ENCODE results near the gene WDFY4. TPM values are rescaled to one million over a fixed set of nuclear protein-coding genes. Genes with fewer than 3 reads are reported as not detected.

Gene WDFY4
- total RNA-seq, 2 donors from 2014 or later, result 0.70 to 2.0 TPM

DNA sequence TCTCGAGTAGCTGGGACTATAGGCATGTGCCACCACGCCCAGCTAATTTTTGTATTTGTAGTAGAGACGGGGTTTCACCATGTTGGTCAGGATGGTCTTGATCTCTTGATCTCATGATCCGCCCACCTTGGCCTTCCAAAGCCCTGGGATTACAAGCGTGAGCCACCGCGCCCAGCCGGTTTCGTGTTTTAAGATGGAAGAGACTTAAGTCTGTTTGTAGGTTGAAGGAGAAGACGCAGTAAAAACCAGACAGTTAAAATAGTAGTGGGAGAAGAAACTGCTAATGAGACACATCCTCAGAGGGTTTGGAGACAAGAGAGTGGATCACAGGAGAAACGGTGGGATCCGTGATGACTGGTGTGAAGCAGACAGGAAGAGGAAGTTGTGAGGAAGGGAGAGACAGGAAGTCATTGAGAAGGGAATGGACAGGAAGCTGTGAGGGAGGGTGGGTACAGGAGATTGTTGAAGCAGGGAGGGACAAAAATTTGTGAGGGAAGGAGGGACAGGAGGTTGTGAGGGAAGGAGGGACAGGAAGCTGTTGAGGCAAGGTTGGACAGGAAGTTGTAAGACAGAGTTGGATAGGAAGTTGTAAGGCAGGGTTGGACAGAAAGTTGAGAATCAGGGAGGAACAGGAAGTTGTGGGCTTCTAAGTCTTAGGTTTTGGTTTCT is 115.5 kb downstream of the WDFY4 start:
- TF ChIP-seq, protein P1, sequence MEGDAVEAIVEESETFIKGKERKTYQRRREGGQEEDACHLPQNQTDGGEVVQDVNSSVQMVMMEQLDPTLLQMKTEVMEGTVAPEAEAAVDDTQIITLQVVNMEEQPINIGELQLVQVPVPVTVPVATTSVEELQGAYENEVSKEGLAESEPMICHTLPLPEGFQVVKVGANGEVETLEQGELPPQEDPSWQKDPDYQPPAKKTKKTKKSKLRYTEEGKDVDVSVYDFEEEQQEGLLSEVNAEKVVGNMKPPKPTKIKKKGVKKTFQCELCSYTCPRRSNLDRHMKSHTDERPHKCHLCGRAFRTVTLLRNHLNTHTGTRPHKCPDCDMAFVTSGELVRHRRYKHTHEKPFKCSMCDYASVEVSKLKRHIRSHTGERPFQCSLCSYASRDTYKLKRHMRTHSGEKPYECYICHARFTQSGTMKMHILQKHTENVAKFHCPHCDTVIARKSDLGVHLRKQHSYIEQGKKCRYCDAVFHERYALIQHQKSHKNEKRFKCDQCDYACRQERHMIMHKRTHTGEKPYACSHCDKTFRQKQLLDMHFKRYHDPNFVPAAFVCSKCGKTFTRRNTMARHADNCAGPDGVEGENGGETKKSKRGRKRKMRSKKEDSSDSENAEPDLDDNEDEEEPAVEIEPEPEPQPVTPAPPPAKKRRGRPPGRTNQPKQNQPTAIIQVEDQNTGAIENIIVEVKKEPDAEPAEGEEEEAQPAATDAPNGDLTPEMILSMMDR (IDR thresholded peaks at IDR 0.05), result no peak
- Histone ChIP-seq H3K4me1 (peaks cover 0 to 20% of the 10 kb centered on the region in 2 donors), H3K27me3 (no peaks in the 10 kb centered on the region), H3K27ac (peak overlapping the region; percentile 42 to 69), H3K36me3 (no peaks in the 10 kb centered on the region), H3K9me3 (no peaks in the 10 kb centered on the region), H3K4me3 (no peak overlapping the region)
- DNase-seq (ENCODE audit: low spot score), result no peak

DNA sequence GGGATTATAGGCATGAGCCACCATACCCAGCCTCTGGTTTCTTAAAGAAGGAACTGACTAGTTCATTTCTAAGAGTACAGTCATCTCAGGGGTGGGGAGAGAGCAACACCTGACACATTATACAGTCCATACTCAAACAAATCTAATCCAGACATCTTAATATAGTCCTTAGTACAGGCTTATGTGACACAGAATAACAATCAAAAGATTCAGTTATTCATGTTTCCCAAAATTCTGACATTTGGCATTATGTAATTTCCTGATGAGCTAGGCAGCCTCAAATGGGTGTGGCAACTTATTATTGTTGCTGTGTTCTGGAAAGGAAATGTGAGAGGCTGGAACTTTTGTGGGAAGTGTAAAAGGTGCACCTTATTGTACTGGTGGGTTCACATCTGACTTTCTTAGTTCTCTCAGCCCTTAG is 116.3 kb downstream of the WDFY4 start:
- DNase-seq (ENCODE audit: low spot score), result no peak
- H3K36me3 ChIP-seq, result no peaks in the 10 kb centered on the region
- no peak overlapping the region for H3K4me3 ChIP-seq
- peak overlapping the region; percentile 64 to 69 for H3K27ac ChIP-seq
- no peaks in the 10 kb centered on the region for H3K27me3 ChIP-seq
- TF ChIP-seq, protein P1 (IDR thresholded peaks at IDR 0.05), result no peak
- H3K9me3 ChIP-seq, result no peaks in the 10 kb centered on the region
- peaks cover 0 to 28% of the 10 kb centered on the region in 2 donors for H3K4me1 ChIP-seq

DNA sequence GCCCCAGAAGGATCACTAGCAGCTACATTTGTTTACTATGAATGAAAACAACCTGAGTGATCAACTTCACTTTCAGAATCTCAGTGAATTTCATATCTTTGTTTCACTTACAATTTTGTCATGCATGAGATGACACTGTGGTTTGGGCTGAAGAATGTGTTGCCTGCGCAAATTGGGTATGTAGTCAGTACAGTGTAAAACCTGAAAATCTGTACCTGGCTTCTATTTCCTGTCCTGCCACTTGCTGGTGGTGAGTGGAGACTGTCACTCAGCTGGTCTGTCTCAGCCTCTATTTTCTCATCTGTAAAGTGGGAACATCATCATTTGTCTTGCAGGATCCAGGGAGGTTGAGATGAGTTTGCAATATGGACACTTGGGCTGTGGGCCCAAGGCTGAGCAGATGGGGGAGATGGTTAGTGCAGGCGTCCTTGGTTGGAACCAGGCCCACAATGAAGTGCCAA is 118.0 kb downstream of the WDFY4 start:
- Histone ChIP-seq H3K27ac (no peak overlapping the region), H3K9me3 (no peaks in the 10 kb centered on the region), H3K36me3 (no peaks in the 10 kb centered on the region), H3K27me3 (no peaks in the 10 kb centered on the region), H3K4me3 (no peak overlapping the region), H3K4me1 (peaks cover 0 to 38% of the 10 kb centered on the region in 2 donors)
- DNase-seq (ENCODE audit: low spot score), result no peak
- TF ChIP-seq, protein P1 (IDR thresholded peaks at IDR 0.05), result no peak

DNA sequence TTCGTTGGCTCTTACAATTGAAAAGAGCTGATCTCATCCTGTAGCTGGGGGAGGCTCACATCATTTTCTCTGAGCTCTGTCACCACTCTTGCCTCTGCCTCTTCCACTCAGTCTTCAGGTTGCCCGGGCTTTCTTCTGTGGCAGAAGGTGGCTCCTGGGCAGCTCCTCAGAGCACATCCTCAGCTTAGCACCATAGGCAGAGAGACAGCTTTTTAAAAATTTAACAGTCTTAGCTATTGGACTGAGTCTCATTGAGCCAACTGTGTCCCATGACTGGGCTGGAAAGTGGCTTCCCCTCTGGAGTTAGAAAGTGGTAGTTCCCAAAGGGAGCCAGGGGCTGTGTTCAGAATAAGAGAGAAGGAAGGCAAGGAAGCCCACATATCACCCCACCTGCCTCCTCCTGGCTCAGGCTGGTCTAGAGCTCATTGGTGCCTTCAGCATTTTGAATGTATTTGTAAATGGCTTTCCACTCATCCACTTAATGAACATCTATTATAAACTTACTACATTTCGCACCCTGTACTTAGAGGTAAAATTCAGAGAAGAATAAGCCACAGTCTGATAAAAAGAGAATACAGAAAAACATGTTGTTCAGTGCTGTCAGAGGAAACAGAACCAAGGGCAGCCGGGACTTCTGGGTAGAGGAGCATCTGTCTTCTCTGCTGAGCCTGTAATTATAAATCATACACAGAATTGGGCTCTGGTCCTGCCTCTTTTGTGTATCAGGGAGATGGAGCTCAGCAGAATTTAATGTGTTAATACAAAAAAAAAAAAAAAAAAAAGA is 119.3 kb downstream of the WDFY4 start:
- no peak overlapping the region for H3K4me3 ChIP-seq
- no peak for DNase-seq (ENCODE audit: low spot score)

DNA sequence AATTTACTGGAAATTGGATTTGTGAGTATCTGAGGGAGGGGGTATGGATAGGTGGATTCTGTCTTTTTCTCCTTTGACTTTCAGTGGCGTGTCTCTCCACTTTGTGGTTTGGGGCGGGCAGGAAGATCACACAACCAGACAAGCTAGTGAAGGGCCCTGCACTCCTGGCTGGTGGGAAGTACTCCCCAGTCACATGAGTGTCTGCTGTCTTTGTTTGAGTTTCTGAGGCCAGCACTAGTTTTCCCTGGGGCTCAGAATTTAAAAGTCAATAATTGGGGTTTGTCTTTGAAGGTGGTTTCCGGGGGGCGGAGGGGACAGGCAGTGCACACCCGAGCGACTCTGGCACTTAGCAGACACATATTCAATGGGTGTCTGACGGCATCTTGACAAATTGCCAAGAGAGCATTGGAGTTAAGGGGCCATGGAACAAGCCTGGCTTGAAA is 120.1 kb downstream of the WDFY4 start:
- no peaks in the 10 kb centered on the region for H3K36me3 ChIP-seq
- no peaks in the 10 kb centered on the region for H3K9me3 ChIP-seq
- no peak overlapping the region for H3K4me3 ChIP-seq
- no peak for DNase-seq (ENCODE audit: low spot score)
- H3K4me1 ChIP-seq, result peaks cover 0 to 42% of the 10 kb centered on the region in 2 donors
- TF ChIP-seq, protein P1 (IDR thresholded peaks at IDR 0.05), result no peak
- H3K27ac ChIP-seq, result peak overlapping the region; percentile 30 to 31
- no peaks in the 10 kb centered on the region for H3K27me3 ChIP-seq

More for the DNA sequence above, 119.3 kb downstream of the WDFY4 start:
- Histone ChIP-seq H3K36me3 (no peaks in the 10 kb centered on the region), H3K27me3 (no peaks in the 10 kb centered on the region), H3K27ac (no peak overlapping the region), H3K4me1 (peaks cover 0 to 42% of the 10 kb centered on the region in 2 donors), H3K9me3 (no peaks in the 10 kb centered on the region)
- TF ChIP-seq, protein P1 (IDR thresholded peaks at IDR 0.05), result no peak
